ENCODE results near the gene CTNNA2. TPM values are rescaled to one million over a fixed set of nuclear protein-coding genes. Genes with fewer than 3 reads are reported as not detected.

CTNNA2 gene
- total RNA-seq, 4 donors from 2014 or later: 0.88 to 14.9 (median 2.3) TPM; not detected in 1

GRCh38 chr2:80324525-80324924, 811.7 kb downstream of the CTNNA2 start:
- no peak overlapping the region for H3K4me3 ChIP-seq
- no peak overlapping the region for H3K27ac ChIP-seq
- no peak for DNase-seq
- no peaks in the 10 kb centered on the region for H3K4me1 ChIP-seq
- intact Hi-C loops (cut with DNase I; ENCODE audit: low total_unique reads): no loop called here
- no peaks in the 10 kb centered on the region for H3K36me3 ChIP-seq
- H3K27me3 ChIP-seq: no peaks in the 10 kb centered on the region
- TF ChIP-seq POLR2A (IDR thresholded peaks at IDR 0.05): no peak
- TF ChIP-seq CTCF (IDR thresholded peaks at IDR 0.05): no peak
- no peaks in the 10 kb centered on the region for H3K9me3 ChIP-seq

- Histone ChIP-seq H3K4me3 (no peak overlapping the region), H3K36me3 (no peaks in the 10 kb centered on the region), H3K9me3 (no peaks in the 10 kb centered on the region), H3K4me1 (no peaks in the 10 kb centered on the region), H3K27ac (no peak overlapping the region), H3K27me3 (no peaks in the 10 kb centered on the region)
- TF ChIP-seq CTCF (IDR thresholded peaks at IDR 0.05): peak in 1 of 4 experiments; percentile 29
- no peak for TF ChIP-seq POLR2A (IDR thresholded peaks at IDR 0.05)
- DNase-seq: no peak
- intact Hi-C loops (cut with DNase I; ENCODE audit: low total_unique reads): no loop called here
These were observed 813.4 kb downstream of the CTNNA2 start for GRCh38 chr2:80326214-80326613.

- H3K27me3 ChIP-seq: no peaks in the 10 kb centered on the region
- intact Hi-C loops (cut with DNase I; ENCODE audit: low total_unique reads): no loop called here
- H3K9me3 ChIP-seq: no peaks in the 10 kb centered on the region
- H3K4me1 ChIP-seq: no peaks in the 10 kb centered on the region
- H3K27ac ChIP-seq: no peak overlapping the region
- no peak for DNase-seq
- TF ChIP-seq POLR2A (IDR thresholded peaks at IDR 0.05) (no peak), CTCF (IDR thresholded peaks at IDR 0.05) (no peak)
- H3K4me3 ChIP-seq: no peak overlapping the region
- H3K36me3 ChIP-seq: no peaks in the 10 kb centered on the region
These were observed 814.0 kb downstream of the CTNNA2 start for GRCh38 chr2:80326861-80327260.

GRCh38 chr2:80328159-80328571, 815.3 kb downstream of the CTNNA2 start:
- Histone ChIP-seq H3K9me3 (no peaks in the 10 kb centered on the region), H3K4me3 (no peak overlapping the region), H3K27me3 (no peaks in the 10 kb centered on the region), H3K27ac (no peak overlapping the region), H3K36me3 (no peaks in the 10 kb centered on the region), H3K4me1 (no peaks in the 10 kb centered on the region)
- TF ChIP-seq CTCF (IDR thresholded peaks at IDR 0.05): no peak
- no peak for TF ChIP-seq POLR2A (IDR thresholded peaks at IDR 0.05)
- DNase-seq: no peak
- intact Hi-C loops (cut with DNase I; ENCODE audit: low total_unique reads): no loop called here

- Histone ChIP-seq H3K4me1 (no peaks in the 10 kb centered on the region), H3K9me3 (no peaks in the 10 kb centered on the region), H3K36me3 (no peaks in the 10 kb centered on the region), H3K27ac (no peak overlapping the region), H3K27me3 (no peaks in the 10 kb centered on the region), H3K4me3 (no peak overlapping the region)
- no peak for TF ChIP-seq POLR2A (IDR thresholded peaks at IDR 0.05)
- no peak for TF ChIP-seq CTCF (IDR thresholded peaks at IDR 0.05)
- intact Hi-C loops (cut with DNase I; ENCODE audit: low total_unique reads): no loop called here
- no peak for DNase-seq
These were observed 816.6 kb downstream of the CTNNA2 start for GRCh38 chr2:80329491-80329890.

Measured in uterus (tissue), 4 donors.